RWPE1 (cell line): Measurements from ENCODE around the gene CD244.
"Not testable (repeated sequence)": the region's sequence is repeated elsewhere in the genome, so short reads cannot be mapped to it uniquely, and the experiment has no call there.

Experiments used
- CTCF ChIA-PET: fragments of 350-600 bp; sonication (Branson Sonifier 250); formaldehyde crosslinking; extraction: SDS; loops from one replicate; lab custom pipeline; 2021; lab: Yijun Ruan, JAX
- POLR2A ChIA-PET: fragments of 400-600 bp; formaldehyde crosslinking; extraction: SDS; loops from one replicate; lab custom pipeline; 2020; ENCODE audit warnings: antibody characterized with exemption; ENCODE audit not compliant: low non-redundant PET; lab: Yijun Ruan, JAX
- DNase-seq: peaks from one replicate; pipeline ENCODE4 v3.0.0; 2012; ENCODE audit warnings: low spot score
- H3K27ac ChIP-seq: fragments of 450-650 bp; 2 replicates; pipeline ENCODE4 v1.5.1; 2017
- TF ChIP-seq, protein P1 (sequence below): fragments of 450-650 bp; conservative IDR thresholded peaks from 2 replicates; pipeline ENCODE4 v1.5.1; 2017; ENCODE audit warnings: low read depth, mild to moderate bottlenecking

CD244 gene

DNA sequence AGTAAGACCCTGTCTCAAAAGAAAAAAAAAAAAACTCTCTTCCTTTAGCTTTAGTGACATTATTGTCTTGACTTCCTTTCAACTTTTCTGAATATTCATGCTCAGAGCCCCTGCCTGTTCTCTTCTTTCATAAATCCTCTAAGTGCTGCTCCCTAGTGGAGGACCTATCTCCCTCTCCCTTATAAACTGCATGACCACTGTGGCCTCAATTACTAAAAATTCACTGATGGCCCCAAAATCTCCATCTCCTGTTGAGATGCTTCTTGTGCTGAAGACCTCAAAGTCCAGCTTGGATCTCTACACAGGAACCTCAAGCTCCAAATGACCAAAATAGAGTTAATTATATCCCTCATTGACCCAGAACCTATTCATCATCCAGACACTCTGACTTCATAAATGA lies 14.5 kb upstream of the CD244 start:
- H3K27ac ChIP-seq = no peak overlapping the region
- TF ChIP-seq, protein P1, sequence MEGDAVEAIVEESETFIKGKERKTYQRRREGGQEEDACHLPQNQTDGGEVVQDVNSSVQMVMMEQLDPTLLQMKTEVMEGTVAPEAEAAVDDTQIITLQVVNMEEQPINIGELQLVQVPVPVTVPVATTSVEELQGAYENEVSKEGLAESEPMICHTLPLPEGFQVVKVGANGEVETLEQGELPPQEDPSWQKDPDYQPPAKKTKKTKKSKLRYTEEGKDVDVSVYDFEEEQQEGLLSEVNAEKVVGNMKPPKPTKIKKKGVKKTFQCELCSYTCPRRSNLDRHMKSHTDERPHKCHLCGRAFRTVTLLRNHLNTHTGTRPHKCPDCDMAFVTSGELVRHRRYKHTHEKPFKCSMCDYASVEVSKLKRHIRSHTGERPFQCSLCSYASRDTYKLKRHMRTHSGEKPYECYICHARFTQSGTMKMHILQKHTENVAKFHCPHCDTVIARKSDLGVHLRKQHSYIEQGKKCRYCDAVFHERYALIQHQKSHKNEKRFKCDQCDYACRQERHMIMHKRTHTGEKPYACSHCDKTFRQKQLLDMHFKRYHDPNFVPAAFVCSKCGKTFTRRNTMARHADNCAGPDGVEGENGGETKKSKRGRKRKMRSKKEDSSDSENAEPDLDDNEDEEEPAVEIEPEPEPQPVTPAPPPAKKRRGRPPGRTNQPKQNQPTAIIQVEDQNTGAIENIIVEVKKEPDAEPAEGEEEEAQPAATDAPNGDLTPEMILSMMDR = no peak
- POLR2A ChIA-PET = no interaction called here
- DNase-seq = no peak
- CTCF ChIA-PET = interaction anchor here (0.6 kb wide), 1 partner anchor 12 kb away, joined by 5 read pairs; no protein-coding TSS in a partner anchor

- POLR2A ChIA-PET = no interaction called here
- no peak overlapping the region for H3K27ac ChIP-seq
- no peak for DNase-seq
- TF ChIP-seq, protein P1 = no peak
- CTCF ChIA-PET = interaction anchor here (0.6 kb wide), 1 partner anchor 318 kb away, joined by 3 read pairs; no protein-coding TSS in a partner anchor
Measured at GRCh38 chr1:160876311-160876710, 13.6 kb upstream of the CD244 start.

GRCh38 chr1:160875591-160875990 lies 12.9 kb upstream of the CD244 start:
- H3K27ac ChIP-seq, POLR2A ChIA-PET, DNase-seq, CTCF ChIA-PET: not testable (repeated sequence)

DNA sequence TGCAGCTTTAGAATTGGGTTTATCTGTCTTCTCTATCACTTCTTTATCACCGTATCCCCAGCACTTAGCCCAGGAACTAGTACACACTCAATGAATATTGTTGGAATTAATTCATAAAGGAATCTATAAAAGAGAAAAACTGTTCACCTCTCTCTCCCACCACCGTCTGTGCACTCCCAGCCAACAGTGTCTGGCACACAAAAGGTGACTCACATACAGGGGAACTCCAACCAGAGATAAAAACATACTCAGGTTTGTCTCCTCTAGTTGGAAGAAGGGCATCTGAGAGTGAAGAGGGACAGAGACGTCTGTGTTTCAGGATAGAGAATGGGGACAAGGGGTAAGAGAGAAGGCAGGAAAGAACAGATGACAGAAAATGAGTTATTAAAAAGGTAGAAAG lies 12.2 kb upstream of the CD244 start:
- H3K27ac ChIP-seq = no peak overlapping the region
- no peak for DNase-seq
- TF ChIP-seq, protein P1 = no peak
- POLR2A ChIA-PET = no interaction called here
- CTCF ChIA-PET = no interaction called here

DNA sequence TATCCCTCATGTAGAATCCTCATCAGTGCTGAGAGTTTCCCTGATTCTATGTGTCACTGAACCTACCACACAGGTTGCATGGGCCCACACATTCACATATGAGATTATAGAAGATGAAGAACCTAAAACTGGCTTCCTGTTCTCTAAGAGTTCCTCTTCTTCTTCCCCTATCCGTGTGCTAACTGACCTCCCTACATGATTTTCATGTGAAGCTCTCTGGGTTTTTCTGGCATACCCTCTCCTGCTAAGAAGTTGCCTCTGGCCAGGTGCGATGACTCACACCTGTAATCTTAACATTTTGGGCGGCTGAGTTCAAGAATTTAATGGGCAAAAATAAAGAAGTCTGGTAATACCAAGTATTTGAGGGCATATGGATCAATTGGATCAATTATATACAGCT lies 5.5 kb upstream of the CD244 start:
- ChIA-PET CTCF (no interaction called here), POLR2A (no interaction called here)
- no peak for DNase-seq
- H3K27ac ChIP-seq = no peak overlapping the region
- TF ChIP-seq, protein P1 = no peak

- POLR2A ChIA-PET, DNase-seq, H3K27ac ChIP-seq, CTCF ChIA-PET: not testable (repeated sequence)
Measured at GRCh38 chr1:160867651-160868050, 5.0 kb upstream of the CD244 start.

DNA sequence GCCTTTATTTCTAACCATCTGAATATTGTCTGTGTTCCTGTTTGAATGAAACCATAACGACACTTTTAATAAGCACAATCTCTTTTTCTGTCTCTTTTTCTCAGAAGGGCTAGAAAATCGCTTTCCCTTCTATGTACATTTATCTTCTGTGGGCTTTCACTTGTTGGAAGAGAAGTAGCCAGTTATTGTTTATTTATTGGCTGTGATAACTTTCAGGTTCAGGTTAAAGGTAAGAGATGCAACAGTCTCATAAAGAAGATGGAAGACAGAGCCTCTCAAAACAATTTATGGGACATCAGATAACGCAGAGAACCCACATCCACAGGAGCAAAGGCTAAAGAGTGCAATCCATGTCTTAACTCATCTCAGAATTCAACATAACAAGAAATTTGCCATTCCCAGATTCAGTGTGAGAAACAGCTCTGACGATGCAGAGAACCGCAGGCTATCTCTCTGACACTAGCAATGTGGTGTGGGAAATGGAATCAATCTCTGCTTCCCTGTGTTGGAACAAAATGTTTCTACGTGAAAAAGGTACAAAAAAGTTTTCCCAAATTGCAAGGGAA lies 4.1 kb upstream of the CD244 start:
- POLR2A ChIA-PET = no interaction called here
- CTCF ChIA-PET = no interaction called here
- no peak overlapping the region for H3K27ac ChIP-seq
- no peak for DNase-seq
- TF ChIP-seq, protein P1 = no peak
